PC-9 (cell line): ENCODE data around the gene TMPRSS12. TPM values are rescaled to one million over a fixed set of nuclear protein-coding genes. Genes with fewer than 3 reads are reported as not detected.
"Not testable (repeated sequence)": the region's sequence is repeated elsewhere in the genome, so short reads cannot be mapped to it uniquely, and the experiment has no call there.

Experiments used
- BruUV-seq: library from RNA; stranded (reverse); fragments of 400-500 nt; replicated peaks from 2 replicates; lab custom pipeline; 2021; lab: Mats Ljungman, UMichigan
- CTCF ChIA-PET: fragments of 300-600 bp; sonication (Branson Sonifier 250); formaldehyde crosslinking; loops from one replicate; lab custom pipeline; 2022; ENCODE audit warnings: antibody characterized with exemption; lab: Charles Lee
- POLR2A ChIA-PET: fragments of 300-600 bp; sonication (Branson Sonifier 250); formaldehyde crosslinking; loops from one replicate; lab custom pipeline; 2022; ENCODE audit warnings: antibody characterized with exemption; ENCODE audit not compliant: unreplicated experiment; lab: Charles Lee
- DNase-seq, 2 experiments: peaks; one replicate each; pipeline versions ENCODE4 v3.0.0 to v3.0.0-alpha.2; 2015 to 2022; ENCODE audit warnings: mixed read lengths in 1 of 2
- H2AFZ ChIP-seq: fragments of 200-600 bp; sonication (generic); 2 replicates; pipeline ENCODE4 v1.8.1; 2017; ENCODE audit warnings: antibody characterized with exemption
- H3F3A ChIP-seq: fragments of 200-600 bp; sonication (generic); 2 replicates; pipeline ENCODE4 v1.8.1; 2017; ENCODE audit warnings: antibody characterized with exemption, mild to moderate bottlenecking, low read depth; ENCODE audit not compliant: insufficient read depth
- H3K27ac ChIP-seq: fragments of 200-600 bp; sonication (generic); 2 replicates; pipeline ENCODE4 v1.6.1; 2016; ENCODE audit warnings: mixed run types
- H3K27me3 ChIP-seq: fragments of 200-600 bp; sonication (generic); 2 replicates; pipeline ENCODE4 v1.6.1; 2016; ENCODE audit warnings: low read depth, mixed run types; ENCODE audit not compliant: insufficient read depth
- H3K36me3 ChIP-seq: fragments of 200-600 bp; sonication (generic); 2 replicates; pipeline ENCODE4 v1.6.1; 2016; ENCODE audit warnings: low read depth, mixed run types
- H3K4me1 ChIP-seq: fragments of 200-600 bp; sonication (generic); replicated peaks from 2 replicates; pipeline ENCODE4 v1.6.1; 2016; ENCODE audit warnings: mixed run types; ENCODE audit not compliant: insufficient read depth
- H3K4me2 ChIP-seq: fragments of 200-600 bp; sonication (generic); 2 replicates; pipeline ENCODE4 v1.6.1; 2017; ENCODE audit warnings: mixed run types
- H3K4me3 ChIP-seq: fragments of 200-600 bp; sonication (generic); 2 replicates; pipeline ENCODE4 v1.6.1; 2016; ENCODE audit warnings: mixed run types
- H3K79me2 ChIP-seq: fragments of 200-600 bp; sonication (generic); 2 replicates; pipeline ENCODE4 v1.6.1; 2017; ENCODE audit warnings: low read depth, mixed run types
- H3K9me2 ChIP-seq: fragments of 200-600 bp; sonication (generic); 2 replicates; pipeline ENCODE4 v1.8.1; 2017; ENCODE audit warnings: mild to moderate bottlenecking; ENCODE audit not compliant: insufficient read depth
- H3K9me3 ChIP-seq: fragments of 200-600 bp; sonication (generic); 2 replicates; pipeline ENCODE4 v1.8.1; 2016; ENCODE audit warnings: low read depth; ENCODE audit not compliant: insufficient read depth
- H4K20me1 ChIP-seq: fragments of 200-600 bp; sonication (generic); 2 replicates; pipeline ENCODE4 v1.8.1; 2017; ENCODE audit not compliant: insufficient read depth
- CTCF ChIP-seq: fragments of 200-600 bp; sonication (generic); conservative IDR thresholded peaks from 2 replicates; pipeline ENCODE4 v1.6.1; 2017; ENCODE audit warnings: mixed run types, antibody characterized with exemption, mild to moderate bottlenecking, moderate library complexity
- EZH2 ChIP-seq: fragments of 200-600 bp; sonication (generic); IDR thresholded peaks from 2 replicates; pipeline ENCODE4 v1.8.0; 2017; ENCODE audit warnings: antibody characterized with exemption, low read depth
- intact Hi-C: fragments of 100-400 bp; cut with micrococcal nuclease; formaldehyde crosslinking; loops from one replicate; pipeline ENCODE4 v1.10.0; 2022; ENCODE audit not compliant: unreplicated experiment
- total RNA-seq: library from RNA; stranded (reverse); gene quantifications from 2 replicates; pipeline ENCODE4 v1.2.3, GENCODE V29; 2021

Gene TMPRSS12
- total RNA-seq, 1 experiment from 2014 or later = not detected

- ChIA-PET CTCF (no interaction called here), POLR2A (no interaction called here)
- no peaks in the 10 kb centered on the region for H3K79me2 ChIP-seq
Observed at GRCh38 chr12:50806176-50806575, 36.5 kb upstream of the TMPRSS12 start.

GRCh38 chr12:50809131-50809530 lies 33.6 kb upstream of the TMPRSS12 start:
- H3F3A ChIP-seq, CTCF ChIA-PET, H3K27ac ChIP-seq, POLR2A ChIA-PET, DNase-seq, H3K9me3 ChIP-seq, H3K4me3 ChIP-seq, H3K9me2 ChIP-seq, H4K20me1 ChIP-seq, H3K4me1 ChIP-seq, H2AFZ ChIP-seq, H3K4me2 ChIP-seq, BruUV-seq, H3K27me3 ChIP-seq, intact Hi-C loops, H3K79me2 ChIP-seq: not testable (repeated sequence)
- peaks cover 10% of the 10 kb centered on the region; the same call in 1 of the 2 replicates for H3K36me3 ChIP-seq

More at GRCh38 chr12:50806176-50806575, 36.5 kb upstream of the TMPRSS12 start:
- intact Hi-C loops = no loop called here
- Histone ChIP-seq H3K4me3 (no peak overlapping the region), H2AFZ (no peak overlapping the region), H3K27ac (no peak overlapping the region), H3K9me2 (no peaks in the 10 kb centered on the region), H3K4me1 (no peaks in the 10 kb centered on the region), H3K27me3 (no peaks in the 10 kb centered on the region), H3F3A (0 out of 2 replicates have a peak, but pooled peaks cover 5% of the 10 kb centered on the region), H3K4me2 (no peak overlapping the region), H4K20me1 (no peaks in the 10 kb centered on the region), H3K36me3 (0 out of 2 replicates have a peak, but pooled peaks cover 15% of the 10 kb centered on the region), H3K9me3 (peaks cover 2% of the 10 kb centered on the region; the same call in 1 of the 2 replicates)
- no peak for DNase-seq
- no TSS peak for BruUV-seq
- TF ChIP-seq EZH2 = no peak
- no peak for TF ChIP-seq CTCF

DNA sequence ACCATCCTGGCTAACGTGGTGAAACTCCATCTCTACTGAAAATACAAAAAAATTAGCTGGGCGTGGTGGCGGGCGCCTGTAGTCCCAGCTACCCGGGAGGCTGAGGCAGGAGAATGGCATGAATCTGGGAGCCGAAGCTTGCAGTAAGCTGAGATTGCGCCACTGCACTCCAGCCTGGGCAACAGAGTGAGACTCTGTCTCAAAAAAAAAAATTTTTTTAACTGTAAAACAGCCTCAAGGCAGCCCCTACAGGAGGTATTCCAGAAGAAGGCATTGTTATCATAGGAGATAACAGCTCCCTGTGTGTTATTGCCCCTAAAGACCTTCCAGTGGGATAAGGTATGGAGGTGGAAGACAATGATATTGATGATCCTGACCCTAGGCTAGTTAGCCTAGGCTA lies 27.8 kb upstream of the TMPRSS12 start:
- intact Hi-C loops, H4K20me1 ChIP-seq, H3K9me3 ChIP-seq, H3K9me2 ChIP-seq, CTCF ChIA-PET, H3F3A ChIP-seq, H3K4me3 ChIP-seq, H3K4me2 ChIP-seq, H3K4me1 ChIP-seq, DNase-seq, H3K27ac ChIP-seq, H3K27me3 ChIP-seq, BruUV-seq, H2AFZ ChIP-seq, H3K79me2 ChIP-seq: not testable (repeated sequence)
- POLR2A ChIA-PET = interaction anchor here (0.6 kb wide), 1 partner anchor 50 kb away, joined by 6 read pairs; no protein-coding TSS in a partner anchor
- H3K36me3 ChIP-seq = peaks cover 27% of the 10 kb centered on the region

GRCh38 chr12:50820177-50820576 lies 22.5 kb upstream of the TMPRSS12 start:
- Histone ChIP-seq H3K4me2 (no peak overlapping the region), H3K36me3 (peaks cover 23% of the 10 kb centered on the region), H3K27me3 (no peaks in the 10 kb centered on the region), H3K9me3 (no peaks in the 10 kb centered on the region), H3K9me2 (no peaks in the 10 kb centered on the region), H3F3A (peaks cover 36% of the 10 kb centered on the region), H3K27ac (no peak overlapping the region), H2AFZ (no peak overlapping the region), H3K4me1 (peaks cover 2% of the 10 kb centered on the region), H4K20me1 (no peaks in the 10 kb centered on the region), H3K4me3 (no peak overlapping the region), H3K79me2 (no peaks in the 10 kb centered on the region)
- intact Hi-C loops = no loop called here
- no TSS peak for BruUV-seq
- ChIA-PET POLR2A (no interaction called here), CTCF (no interaction called here)
- no peak for TF ChIP-seq CTCF
- TF ChIP-seq EZH2 = no peak
- no peak for DNase-seq
